Subcutaneous adipose tissue (tissue), 4 donors: ENCODE measurements around the gene SCARF2. TPM values are rescaled to one million over a fixed set of nuclear protein-coding genes. Genes with fewer than 3 reads are reported as not detected.

Experiments used
- total RNA-seq, 4 donors: library from RNA; depleted of rRNA; stranded (reverse); fragments of >200 nt; gene quantifications; one replicate each; pipeline ENCODE4 v1.1.0, GENCODE V29; 2016
- TF ChIP-seq, protein P1 (sequence below): fragments of 450-650 bp; IDR thresholded peaks from one replicate; pipeline ENCODE4 v1.5.1; 2016; ENCODE audit warnings: low read depth, mild to moderate bottlenecking, control low read depth, antibody characterized with exemption, moderate library complexity

SCARF2 gene
- total RNA-seq, 4 donors from 2014 or later = 2.8 to 15.4 (median 8.1) TPM

DNA sequence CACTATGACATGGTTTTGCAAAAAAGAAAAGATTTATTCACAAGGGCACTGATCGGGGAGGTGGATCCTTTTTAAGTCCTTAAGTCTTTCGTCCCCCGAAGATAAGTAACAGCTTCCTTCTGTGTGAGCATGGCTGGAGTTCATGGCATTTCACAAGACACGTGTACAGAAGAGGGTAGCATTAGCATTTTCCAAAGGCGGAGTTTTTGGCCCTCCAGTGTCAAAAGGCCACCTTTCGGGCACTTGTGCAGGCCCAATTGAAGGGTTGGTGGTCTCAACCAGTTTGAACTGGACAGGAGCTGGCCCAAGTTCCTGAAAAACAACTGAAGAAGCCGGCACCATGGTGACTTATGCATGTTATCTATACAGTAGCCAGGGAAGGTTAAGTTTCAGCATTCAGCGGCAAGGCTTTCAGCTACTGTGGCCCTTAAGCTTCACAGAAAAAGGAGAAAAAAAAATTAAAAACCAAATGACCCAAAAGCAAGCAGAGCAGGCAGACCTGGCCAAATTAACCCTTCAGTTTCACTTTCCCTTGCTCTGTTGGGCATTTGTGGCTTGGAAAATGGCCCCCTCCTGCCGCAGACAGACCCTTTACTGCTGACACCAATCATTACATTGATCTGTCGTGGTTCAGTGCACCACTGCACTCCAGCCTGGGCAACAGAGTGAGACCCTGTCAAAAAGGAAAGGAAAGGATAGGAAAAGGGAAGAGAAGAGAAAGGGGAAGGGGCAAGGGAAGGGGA is 25.0 kb downstream of the SCARF2 start:
- TF ChIP-seq, protein P1, sequence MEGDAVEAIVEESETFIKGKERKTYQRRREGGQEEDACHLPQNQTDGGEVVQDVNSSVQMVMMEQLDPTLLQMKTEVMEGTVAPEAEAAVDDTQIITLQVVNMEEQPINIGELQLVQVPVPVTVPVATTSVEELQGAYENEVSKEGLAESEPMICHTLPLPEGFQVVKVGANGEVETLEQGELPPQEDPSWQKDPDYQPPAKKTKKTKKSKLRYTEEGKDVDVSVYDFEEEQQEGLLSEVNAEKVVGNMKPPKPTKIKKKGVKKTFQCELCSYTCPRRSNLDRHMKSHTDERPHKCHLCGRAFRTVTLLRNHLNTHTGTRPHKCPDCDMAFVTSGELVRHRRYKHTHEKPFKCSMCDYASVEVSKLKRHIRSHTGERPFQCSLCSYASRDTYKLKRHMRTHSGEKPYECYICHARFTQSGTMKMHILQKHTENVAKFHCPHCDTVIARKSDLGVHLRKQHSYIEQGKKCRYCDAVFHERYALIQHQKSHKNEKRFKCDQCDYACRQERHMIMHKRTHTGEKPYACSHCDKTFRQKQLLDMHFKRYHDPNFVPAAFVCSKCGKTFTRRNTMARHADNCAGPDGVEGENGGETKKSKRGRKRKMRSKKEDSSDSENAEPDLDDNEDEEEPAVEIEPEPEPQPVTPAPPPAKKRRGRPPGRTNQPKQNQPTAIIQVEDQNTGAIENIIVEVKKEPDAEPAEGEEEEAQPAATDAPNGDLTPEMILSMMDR = no peak

DNA sequence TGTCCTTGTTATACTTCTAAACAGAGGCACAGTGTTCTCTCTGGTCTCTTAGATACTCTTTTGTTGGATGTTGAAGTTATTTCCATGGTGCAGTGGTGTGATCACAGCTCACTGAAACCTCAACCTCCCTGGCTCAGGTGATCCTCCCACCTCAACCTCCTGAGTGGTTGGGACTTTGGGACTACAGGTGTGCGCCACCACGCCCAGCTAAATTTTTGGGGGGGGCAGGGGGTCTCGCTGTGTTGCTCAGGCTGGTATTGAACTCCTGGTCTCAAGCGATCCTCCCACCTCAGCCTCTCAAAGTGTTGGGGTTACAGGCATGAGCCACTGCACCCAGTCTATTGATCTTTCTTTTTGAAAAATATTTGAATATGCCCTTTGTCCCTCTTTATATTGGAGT is 28.7 kb downstream of the SCARF2 start:
- TF ChIP-seq, protein P1 = no peak

DNA sequence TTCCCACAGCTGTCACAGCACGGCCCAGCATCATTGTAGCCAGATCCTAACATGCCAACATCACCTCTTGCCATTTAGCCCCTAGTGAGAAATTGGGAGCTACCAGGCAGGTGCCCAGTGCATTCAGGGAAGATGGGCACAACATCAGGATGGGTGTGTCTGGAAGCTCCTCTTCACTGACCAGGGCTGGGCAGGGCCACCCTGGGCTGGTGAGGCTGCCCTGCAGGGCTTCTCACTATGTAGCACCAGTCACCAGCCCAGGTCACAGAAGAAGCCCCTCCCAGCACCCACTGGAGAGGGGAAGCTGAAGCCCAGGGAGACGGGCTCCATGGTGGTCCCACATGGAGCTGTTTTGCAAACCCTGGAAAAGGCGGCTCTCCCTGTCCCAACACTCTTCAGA is 29.8 kb downstream of the SCARF2 start:
- TF ChIP-seq, protein P1 = no peak

DNA sequence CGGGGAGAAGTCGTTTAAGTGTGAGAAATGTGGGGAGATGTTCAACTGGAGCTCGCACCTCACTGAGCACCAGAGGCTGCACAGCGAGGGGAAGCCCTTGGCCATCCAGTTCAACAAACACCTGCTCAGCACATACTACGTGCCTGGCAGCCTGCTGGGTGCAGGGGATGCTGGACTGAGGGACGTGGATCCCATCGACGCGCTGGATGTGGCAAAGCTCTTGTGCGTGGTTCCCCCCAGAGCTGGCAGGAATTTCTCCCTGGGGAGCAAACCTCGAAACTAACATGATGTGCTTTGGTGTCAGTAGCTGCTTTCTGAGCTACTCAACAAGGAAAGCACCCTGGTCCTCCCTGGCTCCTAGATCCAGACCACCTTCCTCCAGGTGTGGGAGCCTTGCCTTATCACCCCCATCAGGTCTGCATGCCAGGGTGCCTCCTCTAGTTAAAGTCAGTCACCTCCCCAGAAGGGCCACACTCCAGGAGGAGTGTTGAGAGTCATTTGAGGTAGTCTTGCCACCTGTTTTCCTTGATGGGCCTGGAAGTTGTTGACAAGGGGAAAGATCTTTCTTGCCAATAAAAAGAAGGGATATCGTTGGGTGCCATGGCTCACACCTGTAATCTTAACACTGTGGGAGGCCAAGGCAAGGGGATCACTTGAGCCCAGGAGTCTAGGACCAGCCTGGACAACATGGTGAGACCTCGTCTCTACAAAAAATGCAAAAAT is 30.8 kb downstream of the SCARF2 start:
- TF ChIP-seq, protein P1 = no peak

DNA sequence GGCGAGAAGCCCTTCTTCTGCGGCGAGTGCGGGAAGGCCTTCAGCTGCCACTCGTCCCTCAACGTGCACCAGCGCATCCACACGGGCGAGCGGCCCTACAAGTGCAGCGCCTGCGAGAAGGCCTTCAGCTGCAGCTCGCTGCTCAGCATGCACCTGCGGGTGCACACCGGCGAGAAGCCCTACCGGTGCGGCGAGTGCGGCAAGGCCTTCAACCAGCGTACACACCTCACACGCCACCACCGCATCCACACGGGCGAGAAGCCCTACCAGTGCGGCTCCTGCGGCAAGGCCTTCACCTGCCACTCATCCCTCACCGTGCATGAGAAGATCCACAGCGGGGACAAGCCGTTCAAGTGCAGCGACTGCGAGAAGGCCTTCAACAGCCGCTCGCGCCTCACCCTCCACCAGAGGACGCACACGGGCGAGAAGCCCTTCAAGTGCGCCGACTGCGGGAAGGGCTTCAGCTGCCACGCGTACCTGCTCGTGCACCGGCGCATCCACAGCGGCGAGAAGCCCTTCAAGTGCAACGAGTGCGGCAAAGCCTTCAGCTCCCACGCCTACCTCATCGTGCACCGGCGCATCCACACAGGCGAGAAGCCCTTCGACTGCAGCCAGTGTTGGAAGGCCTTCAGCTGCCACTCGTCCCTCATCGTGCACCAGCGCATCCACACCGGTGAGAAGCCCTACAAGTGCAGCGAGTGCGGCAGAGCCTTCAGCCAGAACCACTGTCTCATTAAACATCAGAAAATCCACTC is 31.5 kb downstream of the SCARF2 start:
- TF ChIP-seq, protein P1 = no peak

DNA sequence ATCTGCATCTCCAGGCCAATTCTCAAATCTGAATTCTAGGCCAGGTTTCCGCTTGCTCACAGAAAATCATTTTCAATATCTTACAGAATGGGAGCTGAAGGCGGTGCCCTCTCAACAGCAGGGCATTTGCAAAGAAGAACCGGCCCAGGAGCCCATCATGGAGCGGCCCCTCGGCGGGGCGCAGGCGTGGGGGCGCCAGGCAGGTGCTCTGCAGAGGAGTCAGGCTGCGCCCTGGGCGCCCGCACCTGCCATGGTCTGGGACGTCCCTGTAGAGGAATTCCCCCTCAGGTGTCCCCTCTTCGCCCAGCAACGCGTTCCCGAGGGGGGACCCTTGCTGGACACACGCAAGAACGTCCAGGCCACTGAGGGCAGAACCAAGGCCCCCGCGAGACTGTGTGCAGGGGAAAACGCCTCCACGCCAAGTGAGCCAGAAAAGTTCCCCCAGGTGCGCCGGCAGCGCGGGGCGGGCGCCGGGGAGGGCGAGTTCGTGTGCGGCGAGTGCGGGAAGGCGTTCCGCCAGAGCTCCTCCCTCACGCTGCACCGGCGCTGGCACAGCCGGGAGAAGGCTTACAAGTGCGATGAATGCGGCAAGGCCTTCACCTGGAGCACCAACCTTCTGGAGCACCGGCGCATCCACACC is 32.2 kb downstream of the SCARF2 start:
- TF ChIP-seq, protein P1 = no peak
